Right cardiac atrium (tissue), 5 donors: ENCODE data around the gene ADA. TPM values are rescaled to one million over a fixed set of nuclear protein-coding genes. Genes with fewer than 3 reads are reported as not detected.

ENCODE experiments used
- ATAC-seq, 2 donors: fragments of 200-7000 bp; cut with Tn5 transposase; one replicate each; pipeline versions ENCODE4 v1.8.0 to v1.9.1; 2020; ENCODE audit warnings: moderate library complexity in 2 of 2, mild to moderate bottlenecking in 1 of 2
- DNase-seq, 3 donors: peaks; one replicate each; pipeline ENCODE4 v3.0.0-alpha.2; 2020
- H3K27ac ChIP-seq: one replicate; pipeline ENCODE4 v1.5.1; 2013; ENCODE audit warnings: mild to moderate bottlenecking, low read length, control low read depth, moderate library complexity
- H3K27me3 ChIP-seq: one replicate; pipeline ENCODE4 v1.6.1; 2013; ENCODE audit not compliant: control insufficient read depth, insufficient read depth
- H3K4me1 ChIP-seq: one replicate; pipeline ENCODE4 v1.6.1; 2013; ENCODE audit warnings: low read length; ENCODE audit not compliant: control insufficient read depth, insufficient read depth
- H3K4me3 ChIP-seq: one replicate; pipeline ENCODE4 v1.5.1; 2013; ENCODE audit warnings: low read length, control low read depth
- H3K9me3 ChIP-seq: one replicate; pipeline ENCODE4 v1.6.1; 2013; ENCODE audit warnings: low read length; ENCODE audit not compliant: control insufficient read depth
- WGBS: extraction: QIAGEN DNeasy Blood & Tissue Kit; methylation state at CpG from one replicate; pipeline ENCODE4 v1.1.7; 2013; 5-methylcytosine and 5-hydroxymethylcytosine counted together
- intact Hi-C, 4 donors: fragments of 100-400 bp; cut with DNase I; formaldehyde crosslinking; loops; one replicate each; pipeline versions ENCODE4 v1.11.0 to v1.14.0; 2022 to 2023
- polyA plus RNA-seq: library from polyadenylated mRNA; stranded (reverse); fragments of 200-250 nt; gene quantifications from one replicate; pipeline ENCODE4 v1.2.3, GENCODE V29; 2013
- total RNA-seq, 4 donors: library from RNA; stranded (reverse); fragmentation: NEBNext Ultra II Directional; extraction: Animal tissue kit (Norgen Biotek cat#: 25700); gene quantifications; one replicate each; pipeline ENCODE4 v1.2.1, GENCODE V29; 2021
- donor health status: healthy with polysubstance abuse.
- donor health status: DM: no; HTN: yes; CAD: no.
- donor health status: DM: no; HTN: no; CAD: no.
- donor health status: DM: no; HTN: yes; CAD: no; lungs with severe emphysema.
- donor health status: DM: yes; HTN: yes; CAD: no.

Gene ADA
- total and polyA plus RNA-seq, 5 donors = 11.6 to 22.8 (median 12.4) TPM

- intact Hi-C loops = no loop called here
- H3K4me1 ChIP-seq = peaks cover 13% of the 10 kb centered on the region
- ATAC-seq (peak in 1 of 2 donors; percentile 1), DNase-seq (peak in 2 of 3 donors; percentile 71 to 72)
- WGBS = 61% methylated on average over 18 of the region's 18 CpGs
- peak overlapping the region; percentile 49 for H3K27ac ChIP-seq
- no peaks in the 10 kb centered on the region for H3K9me3 ChIP-seq
- H3K27me3 ChIP-seq = no peaks in the 10 kb centered on the region
- H3K4me3 ChIP-seq = no peak overlapping the region
Observed at GRCh38 chr20:44633872-44634600, 17.5 kb downstream of the ADA start.

GRCh38 chr20:44633187-44633810, 18.2 kb downstream of the ADA start:
- DNase-seq (peak in 1 of 3 donors; percentile 73), ATAC-seq (peak in 1 of 2 donors; percentile 32)
- no peaks in the 10 kb centered on the region for H3K9me3 ChIP-seq
- no peaks in the 10 kb centered on the region for H3K27me3 ChIP-seq
- 53% methylated on average over 3 of the region's 3 CpGs for WGBS
- peaks cover 13% of the 10 kb centered on the region for H3K4me1 ChIP-seq
- intact Hi-C loops = no loop called here
- H3K27ac ChIP-seq = peak overlapping the region; percentile 49
- H3K4me3 ChIP-seq = no peak overlapping the region

DNA sequence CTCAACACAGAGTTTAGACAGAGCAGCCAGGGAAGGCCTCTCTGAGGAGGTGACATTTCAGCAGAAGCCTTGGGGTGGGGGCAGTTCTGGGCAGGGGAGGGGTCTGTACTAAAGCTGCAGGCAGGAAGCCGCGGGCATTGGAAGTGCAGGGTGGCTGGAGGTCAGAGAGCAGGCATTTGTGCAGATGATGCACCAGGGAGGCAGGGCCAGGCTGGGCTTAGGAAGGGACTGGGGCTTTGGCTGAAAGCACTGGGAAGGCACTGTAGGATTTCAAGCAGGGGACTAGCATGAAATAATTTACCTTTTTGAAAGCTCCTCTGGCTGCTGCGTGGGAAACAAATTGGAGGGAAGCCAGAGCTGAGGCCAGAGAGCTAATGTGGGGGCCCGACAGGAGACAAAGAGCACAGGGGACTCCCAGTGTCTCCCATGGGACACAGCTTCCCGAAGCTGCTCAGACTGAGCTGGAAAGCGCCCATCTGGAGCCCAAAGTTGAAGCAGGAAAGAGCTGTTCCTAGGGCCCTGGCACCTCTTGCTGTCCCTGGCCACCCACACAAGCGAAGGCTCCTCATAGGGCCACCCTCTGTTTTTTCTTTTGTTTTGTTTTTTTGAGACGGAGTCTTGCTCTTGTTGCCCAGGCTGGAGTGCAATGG, 19.3 kb downstream of the ADA start:
- DNase-seq = peak in 2 of 3 donors; percentile 40 to 65
- Histone ChIP-seq H3K4me1 (peaks cover 11% of the 10 kb centered on the region), H3K27me3 (no peaks in the 10 kb centered on the region), H3K4me3 (no peak overlapping the region), H3K27ac (no peak overlapping the region), H3K9me3 (no peaks in the 10 kb centered on the region)
- 49% methylated on average over 8 of the region's 8 CpGs for WGBS
- intact Hi-C loops = no loop called here
- ATAC-seq = no peak

DNA sequence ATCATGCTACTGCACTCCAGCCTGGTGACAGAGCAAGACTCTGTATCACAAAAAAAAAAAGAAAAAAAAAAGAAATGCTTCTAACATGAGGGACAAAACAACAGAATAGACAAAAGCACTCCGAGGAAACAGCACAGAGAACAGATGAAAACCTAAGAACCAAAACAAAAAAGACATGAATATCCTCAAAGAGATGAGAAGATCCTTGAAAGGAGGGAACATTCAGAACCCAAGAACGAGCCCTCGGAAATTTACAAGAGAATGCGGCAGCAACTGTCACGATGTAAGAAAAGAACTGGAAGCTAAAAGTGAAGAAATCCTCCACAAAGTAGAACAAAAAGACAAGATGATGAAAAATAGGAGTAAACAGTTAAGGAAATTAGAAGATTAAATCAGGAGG, 21.2 kb downstream of the ADA start:
- H3K4me3 ChIP-seq = no peak overlapping the region
- no peaks in the 10 kb centered on the region for H3K27me3 ChIP-seq
- intact Hi-C loops = no loop called here
- no peak overlapping the region for H3K27ac ChIP-seq
- H3K9me3 ChIP-seq = no peaks in the 10 kb centered on the region
- 94% methylated on average over 5 of the region's 5 CpGs for WGBS
- ATAC-seq (no peak), DNase-seq (no peak)
- peaks cover 6% of the 10 kb centered on the region for H3K4me1 ChIP-seq

GRCh38 chr20:44629542-44629941, 22.0 kb downstream of the ADA start:
- DNase-seq = peak in 2 of 3 donors; percentile 68 to 79
- Histone ChIP-seq H3K9me3 (no peaks in the 10 kb centered on the region), H3K27ac (no peak overlapping the region), H3K4me3 (no peak overlapping the region), H3K4me1 (peaks cover 5% of the 10 kb centered on the region), H3K27me3 (no peaks in the 10 kb centered on the region)
- ATAC-seq = peak; percentile 18 to 50
- intact Hi-C loops = no loop called here
- 46% methylated on average over 10 of the region's 10 CpGs for WGBS

DNA sequence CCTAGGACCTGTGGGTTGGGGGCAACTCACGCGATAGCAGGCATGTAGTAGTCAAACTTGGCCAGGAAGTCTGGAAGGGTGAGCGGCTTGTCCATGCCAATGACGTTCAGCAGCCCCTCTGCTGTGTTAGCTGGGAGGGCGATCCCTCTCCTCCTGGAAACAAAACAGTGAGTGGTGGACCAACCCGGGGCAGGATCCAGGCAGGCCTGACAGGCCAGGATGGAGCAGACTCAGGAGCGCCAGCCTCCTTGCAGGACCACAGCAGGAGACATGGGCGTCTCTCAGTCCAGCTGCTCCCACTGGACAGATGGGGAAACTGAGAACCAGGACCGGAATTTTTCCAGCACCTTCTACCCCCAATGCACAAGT, 22.5 kb downstream of the ADA start:
- no peaks in the 10 kb centered on the region for H3K27me3 ChIP-seq
- peaks cover 5% of the 10 kb centered on the region for H3K4me1 ChIP-seq
- 88% methylated on average over 9 of the region's 9 CpGs for WGBS
- H3K27ac ChIP-seq = no peak overlapping the region
- H3K4me3 ChIP-seq = no peak overlapping the region
- H3K9me3 ChIP-seq = no peaks in the 10 kb centered on the region
- intact Hi-C loops = no loop called here
- no peak for ATAC-seq
- peak in 2 of 3 donors; percentile 20 to 39 for DNase-seq

GRCh38 chr20:44627364-44628010, 24.0 kb downstream of the ADA start:
- ATAC-seq (no peak), DNase-seq (no peak)
- no peak overlapping the region for H3K27ac ChIP-seq
- H3K4me1 ChIP-seq = peaks cover 5% of the 10 kb centered on the region
- WGBS = 88% methylated on average over 13 of the region's 13 CpGs
- no peaks in the 10 kb centered on the region for H3K27me3 ChIP-seq
- intact Hi-C loops = no loop called here
- no peaks in the 10 kb centered on the region for H3K9me3 ChIP-seq
- no peak overlapping the region for H3K4me3 ChIP-seq

DNA sequence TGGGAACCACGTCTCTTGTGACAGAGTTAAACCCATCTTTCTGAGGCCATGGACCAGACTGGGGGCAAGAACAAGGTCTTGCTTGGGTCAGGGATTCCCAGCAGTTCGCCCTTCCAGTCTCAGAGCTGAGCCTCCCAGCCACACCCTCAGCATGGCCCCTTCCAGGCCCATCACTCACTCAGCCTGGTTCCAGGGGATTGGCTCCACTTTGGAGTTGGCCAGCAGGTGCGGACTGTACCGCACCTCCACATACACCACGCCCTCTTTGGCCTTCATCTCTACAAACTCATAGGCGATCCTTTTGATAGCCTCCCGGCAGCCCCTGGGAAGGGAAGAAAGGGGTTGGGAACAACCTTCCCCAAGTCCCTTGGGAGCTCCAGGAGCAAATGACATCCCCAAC, 25.2 kb downstream of the ADA start:
- Histone ChIP-seq H3K4me1 (peaks cover 5% of the 10 kb centered on the region), H3K27me3 (no peaks in the 10 kb centered on the region), H3K27ac (no peak overlapping the region), H3K4me3 (no peak overlapping the region), H3K9me3 (no peaks in the 10 kb centered on the region)
- ATAC-seq (no peak), DNase-seq (no peak)
- intact Hi-C loops = no loop called here
- WGBS = 96% methylated on average over 7 of the region's 7 CpGs

GRCh38 chr20:44625361-44625760, 26.1 kb downstream of the ADA start:
- Histone ChIP-seq H3K4me3 (no peak overlapping the region), H3K4me1 (peaks cover 5% of the 10 kb centered on the region), H3K27me3 (no peaks in the 10 kb centered on the region), H3K27ac (no peak overlapping the region), H3K9me3 (no peaks in the 10 kb centered on the region)
- WGBS = 96% methylated on average over 8 of the region's 8 CpGs
- intact Hi-C loops = no loop called here
- peak in 1 of 3 donors; percentile 32 for DNase-seq
- ATAC-seq = no peak

DNA sequence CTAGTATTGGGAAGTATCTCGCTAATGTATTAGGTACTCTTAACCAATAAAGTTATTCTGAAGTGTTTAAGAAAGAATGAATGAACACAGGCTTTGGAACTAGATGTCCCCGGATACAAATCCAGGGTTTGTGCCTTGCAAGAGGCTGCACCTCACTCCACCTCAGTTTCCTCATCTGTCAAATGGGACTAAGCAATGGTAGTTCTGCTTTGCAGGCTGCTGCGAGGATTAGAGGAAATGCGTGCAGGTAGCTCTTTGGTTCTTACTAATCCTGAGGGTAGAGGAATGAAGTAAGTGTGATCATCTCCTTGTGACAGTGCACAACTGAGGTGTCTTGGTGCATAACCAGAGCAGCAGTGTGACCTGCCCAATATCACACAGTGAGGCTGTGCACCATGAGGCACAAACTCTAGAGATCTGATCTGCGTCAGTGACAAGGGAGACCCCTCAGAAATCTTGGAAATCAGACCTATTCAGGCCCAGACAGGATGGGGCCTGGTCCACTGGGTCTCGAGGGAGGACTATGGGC, 26.7 kb downstream of the ADA start:
- Histone ChIP-seq H3K9me3 (no peaks in the 10 kb centered on the region), H3K4me1 (peaks cover 5% of the 10 kb centered on the region), H3K27ac (no peak overlapping the region), H3K27me3 (no peaks in the 10 kb centered on the region), H3K4me3 (no peak overlapping the region)
- intact Hi-C loops = no loop called here
- WGBS = 96% methylated on average over 6 of the region's 6 CpGs
- no peak for DNase-seq
- no peak for ATAC-seq

DNA sequence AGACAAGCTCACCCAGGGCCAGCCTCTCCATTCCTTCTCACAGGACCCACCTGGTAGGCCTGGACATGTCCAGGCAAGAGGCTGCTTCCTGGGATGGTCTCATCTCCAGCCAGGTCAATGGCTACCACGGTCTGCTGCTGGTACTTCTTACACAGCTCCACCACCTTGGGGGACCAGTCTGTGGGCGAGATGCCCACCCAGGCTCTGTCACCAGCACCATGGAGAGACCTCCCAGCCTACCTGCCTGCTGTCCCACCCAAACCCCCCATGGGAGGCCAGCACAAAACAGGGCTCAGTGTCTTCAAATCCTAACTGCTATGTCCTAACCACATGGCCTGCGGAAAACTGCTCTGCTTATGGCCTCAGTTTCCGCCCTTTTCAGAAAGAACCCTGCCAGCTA, 27.3 kb downstream of the ADA start:
- 99% methylated on average over 4 of the region's 4 CpGs for WGBS
- DNase-seq = peak in 1 of 3 donors; percentile 33
- intact Hi-C loops = no loop called here
- H3K27ac ChIP-seq = no peak overlapping the region
- ATAC-seq = no peak
- no peaks in the 10 kb centered on the region for H3K27me3 ChIP-seq
- H3K4me1 ChIP-seq = no peaks in the 10 kb centered on the region
- no peak overlapping the region for H3K4me3 ChIP-seq
- no peaks in the 10 kb centered on the region for H3K9me3 ChIP-seq
